Measurements from ENCODE around the gene KNOP1. TPM values are rescaled to one million over a fixed set of nuclear protein-coding genes. Genes with fewer than 3 reads are reported as not detected.

KNOP1 gene
- total and polyA plus RNA-seq, 2 of the 13 experiments (the other 11 are each of a cell fraction or from before 2014, with no cell fraction given): 21.2 to 57.5 TPM

DNA sequence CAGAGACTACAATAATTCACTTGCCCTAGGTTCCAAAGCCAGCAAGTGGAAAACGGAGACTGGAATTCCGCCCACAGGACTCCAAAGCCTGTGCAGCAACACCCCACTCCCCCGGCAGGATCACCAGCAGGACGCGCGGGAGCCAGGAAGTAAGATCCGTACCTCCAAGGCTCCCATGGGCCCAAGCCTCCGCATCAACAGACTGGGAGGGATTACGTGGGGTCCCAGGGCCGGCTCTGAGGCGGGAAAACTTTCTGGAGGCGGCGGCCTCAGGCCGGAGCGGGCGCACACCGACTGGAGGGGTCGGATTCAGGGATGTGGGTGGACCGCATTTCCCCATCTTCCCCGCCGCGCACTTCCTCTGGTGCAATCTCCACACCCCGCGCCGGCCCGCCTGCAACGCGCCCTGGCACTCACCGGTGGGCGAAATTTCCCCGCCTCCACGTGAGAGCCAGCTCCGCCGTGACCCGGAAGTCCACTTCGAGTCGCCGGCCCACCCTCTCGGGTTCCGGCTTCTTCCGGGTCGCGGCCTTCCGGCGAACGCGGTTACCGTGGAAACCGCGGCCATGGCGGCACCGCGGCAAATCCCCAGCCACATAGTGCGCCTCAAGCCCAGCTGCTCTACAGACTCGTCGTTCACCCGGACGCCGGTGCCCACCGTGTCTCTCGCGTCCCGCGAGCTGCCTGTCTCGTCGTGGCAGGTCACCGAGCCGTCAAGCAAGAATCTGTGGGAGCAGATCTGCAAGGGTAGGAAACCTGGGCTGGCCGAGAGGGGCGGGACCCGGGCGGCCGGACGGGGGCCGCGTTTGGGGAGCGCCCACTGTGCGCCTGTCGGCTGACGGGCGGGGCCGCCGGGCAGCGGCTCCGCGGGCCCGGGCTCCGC, at the start of gene KNOP1, which contains the start of gene IQCK (continued):
- TF ChIP-seq, protein P1, sequence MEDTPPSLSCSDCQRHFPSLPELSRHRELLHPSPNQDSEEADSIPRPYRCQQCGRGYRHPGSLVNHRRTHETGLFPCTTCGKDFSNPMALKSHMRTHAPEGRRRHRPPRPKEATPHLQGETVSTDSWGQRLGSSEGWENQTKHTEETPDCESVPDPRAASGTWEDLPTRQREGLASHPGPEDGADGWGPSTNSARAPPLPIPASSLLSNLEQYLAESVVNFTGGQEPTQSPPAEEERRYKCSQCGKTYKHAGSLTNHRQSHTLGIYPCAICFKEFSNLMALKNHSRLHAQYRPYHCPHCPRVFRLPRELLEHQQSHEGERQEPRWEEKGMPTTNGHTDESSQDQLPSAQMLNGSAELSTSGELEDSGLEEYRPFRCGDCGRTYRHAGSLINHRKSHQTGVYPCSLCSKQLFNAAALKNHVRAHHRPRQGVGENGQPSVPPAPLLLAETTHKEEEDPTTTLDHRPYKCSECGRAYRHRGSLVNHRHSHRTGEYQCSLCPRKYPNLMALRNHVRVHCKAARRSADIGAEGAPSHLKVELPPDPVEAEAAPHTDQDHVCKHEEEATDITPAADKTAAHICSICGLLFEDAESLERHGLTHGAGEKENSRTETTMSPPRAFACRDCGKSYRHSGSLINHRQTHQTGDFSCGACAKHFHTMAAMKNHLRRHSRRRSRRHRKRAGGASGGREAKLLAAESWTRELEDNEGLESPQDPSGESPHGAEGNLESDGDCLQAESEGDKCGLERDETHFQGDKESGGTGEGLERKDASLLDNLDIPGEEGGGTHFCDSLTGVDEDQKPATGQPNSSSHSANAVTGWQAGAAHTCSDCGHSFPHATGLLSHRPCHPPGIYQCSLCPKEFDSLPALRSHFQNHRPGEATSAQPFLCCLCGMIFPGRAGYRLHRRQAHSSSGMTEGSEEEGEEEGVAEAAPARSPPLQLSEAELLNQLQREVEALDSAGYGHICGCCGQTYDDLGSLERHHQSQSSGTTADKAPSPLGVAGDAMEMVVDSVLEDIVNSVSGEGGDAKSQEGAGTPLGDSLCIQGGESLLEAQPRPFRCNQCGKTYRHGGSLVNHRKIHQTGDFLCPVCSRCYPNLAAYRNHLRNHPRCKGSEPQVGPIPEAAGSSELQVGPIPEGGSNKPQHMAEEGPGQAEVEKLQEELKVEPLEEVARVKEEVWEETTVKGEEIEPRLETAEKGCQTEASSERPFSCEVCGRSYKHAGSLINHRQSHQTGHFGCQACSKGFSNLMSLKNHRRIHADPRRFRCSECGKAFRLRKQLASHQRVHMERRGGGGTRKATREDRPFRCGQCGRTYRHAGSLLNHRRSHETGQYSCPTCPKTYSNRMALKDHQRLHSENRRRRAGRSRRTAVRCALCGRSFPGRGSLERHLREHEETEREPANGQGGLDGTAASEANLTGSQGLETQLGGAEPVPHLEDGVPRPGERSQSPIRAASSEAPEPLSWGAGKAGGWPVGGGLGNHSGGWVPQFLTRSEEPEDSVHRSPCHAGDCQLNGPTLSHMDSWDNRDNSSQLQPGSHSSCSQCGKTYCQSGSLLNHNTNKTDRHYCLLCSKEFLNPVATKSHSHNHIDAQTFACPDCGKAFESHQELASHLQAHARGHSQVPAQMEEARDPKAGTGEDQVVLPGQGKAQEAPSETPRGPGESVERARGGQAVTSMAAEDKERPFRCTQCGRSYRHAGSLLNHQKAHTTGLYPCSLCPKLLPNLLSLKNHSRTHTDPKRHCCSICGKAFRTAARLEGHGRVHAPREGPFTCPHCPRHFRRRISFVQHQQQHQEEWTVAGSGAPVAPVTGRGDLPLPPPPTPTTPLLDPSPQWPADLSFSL (CRISPR knock-in tag; IDR thresholded peaks at IDR 0.05): no peak
- TF ChIP-seq ZFP36L2 (CRISPR knock-in tag; IDR thresholded peaks at IDR 0.05): no peak
- TF ChIP-seq, protein P2, sequence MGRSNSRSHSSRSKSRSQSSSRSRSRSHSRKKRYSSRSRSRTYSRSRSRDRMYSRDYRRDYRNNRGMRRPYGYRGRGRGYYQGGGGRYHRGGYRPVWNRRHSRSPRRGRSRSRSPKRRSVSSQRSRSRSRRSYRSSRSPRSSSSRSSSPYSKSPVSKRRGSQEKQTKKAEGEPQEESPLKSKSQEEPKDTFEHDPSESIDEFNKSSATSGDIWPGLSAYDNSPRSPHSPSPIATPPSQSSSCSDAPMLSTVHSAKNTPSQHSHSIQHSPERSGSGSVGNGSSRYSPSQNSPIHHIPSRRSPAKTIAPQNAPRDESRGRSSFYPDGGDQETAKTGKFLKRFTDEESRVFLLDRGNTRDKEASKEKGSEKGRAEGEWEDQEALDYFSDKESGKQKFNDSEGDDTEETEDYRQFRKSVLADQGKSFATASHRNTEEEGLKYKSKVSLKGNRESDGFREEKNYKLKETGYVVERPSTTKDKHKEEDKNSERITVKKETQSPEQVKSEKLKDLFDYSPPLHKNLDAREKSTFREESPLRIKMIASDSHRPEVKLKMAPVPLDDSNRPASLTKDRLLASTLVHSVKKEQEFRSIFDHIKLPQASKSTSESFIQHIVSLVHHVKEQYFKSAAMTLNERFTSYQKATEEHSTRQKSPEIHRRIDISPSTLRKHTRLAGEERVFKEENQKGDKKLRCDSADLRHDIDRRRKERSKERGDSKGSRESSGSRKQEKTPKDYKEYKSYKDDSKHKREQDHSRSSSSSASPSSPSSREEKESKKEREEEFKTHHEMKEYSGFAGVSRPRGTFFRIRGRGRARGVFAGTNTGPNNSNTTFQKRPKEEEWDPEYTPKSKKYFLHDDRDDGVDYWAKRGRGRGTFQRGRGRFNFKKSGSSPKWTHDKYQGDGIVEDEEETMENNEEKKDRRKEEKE (IDR thresholded peaks at IDR 0.05): no peak
- TF ChIP-seq, protein P3, sequence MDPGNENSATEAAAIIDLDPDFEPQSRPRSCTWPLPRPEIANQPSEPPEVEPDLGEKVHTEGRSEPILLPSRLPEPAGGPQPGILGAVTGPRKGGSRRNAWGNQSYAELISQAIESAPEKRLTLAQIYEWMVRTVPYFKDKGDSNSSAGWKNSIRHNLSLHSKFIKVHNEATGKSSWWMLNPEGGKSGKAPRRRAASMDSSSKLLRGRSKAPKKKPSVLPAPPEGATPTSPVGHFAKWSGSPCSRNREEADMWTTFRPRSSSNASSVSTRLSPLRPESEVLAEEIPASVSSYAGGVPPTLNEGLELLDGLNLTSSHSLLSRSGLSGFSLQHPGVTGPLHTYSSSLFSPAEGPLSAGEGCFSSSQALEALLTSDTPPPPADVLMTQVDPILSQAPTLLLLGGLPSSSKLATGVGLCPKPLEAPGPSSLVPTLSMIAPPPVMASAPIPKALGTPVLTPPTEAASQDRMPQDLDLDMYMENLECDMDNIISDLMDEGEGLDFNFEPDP (CRISPR knock-in tag; conservative IDR thresholded peaks at IDR 0.05): no peak
- peak; percentile 85; the same call in 1 of the 2 replicates for TF ChIP-seq ZNF619 (CRISPR knock-in tag; IDR thresholded peaks at IDR 0.05)
- peak; percentile 75; the same call in 1 of the 2 replicates for TF ChIP-seq ZNF264 (CRISPR knock-in tag; IDR thresholded peaks at IDR 0.05)
- TF ChIP-seq MEF2D (CRISPR knock-in tag; IDR thresholded peaks at IDR 0.05): peak; percentile 93
- TF ChIP-seq, protein P4, sequence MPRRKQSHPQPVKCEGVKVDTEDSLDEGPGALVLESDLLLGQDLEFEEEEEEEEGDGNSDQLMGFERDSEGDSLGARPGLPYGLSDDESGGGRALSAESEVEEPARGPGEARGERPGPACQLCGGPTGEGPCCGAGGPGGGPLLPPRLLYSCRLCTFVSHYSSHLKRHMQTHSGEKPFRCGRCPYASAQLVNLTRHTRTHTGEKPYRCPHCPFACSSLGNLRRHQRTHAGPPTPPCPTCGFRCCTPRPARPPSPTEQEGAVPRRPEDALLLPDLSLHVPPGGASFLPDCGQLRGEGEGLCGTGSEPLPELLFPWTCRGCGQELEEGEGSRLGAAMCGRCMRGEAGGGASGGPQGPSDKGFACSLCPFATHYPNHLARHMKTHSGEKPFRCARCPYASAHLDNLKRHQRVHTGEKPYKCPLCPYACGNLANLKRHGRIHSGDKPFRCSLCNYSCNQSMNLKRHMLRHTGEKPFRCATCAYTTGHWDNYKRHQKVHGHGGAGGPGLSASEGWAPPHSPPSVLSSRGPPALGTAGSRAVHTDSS (CRISPR knock-in tag; conservative IDR thresholded peaks at IDR 0.05): peak; percentile 17; the same call in 1 of the 2 replicates
- TF ChIP-seq TMF1 (CRISPR knock-in tag; IDR thresholded peaks at IDR 0.05; ENCODE audit: low read depth): peak; percentile 69
- TF ChIP-seq HNRNPL (IDR thresholded peaks at IDR 0.05; ENCODE audit: low read depth, low read length): peak; percentile 89
- TF ChIP-seq NFIC (IDR thresholded peaks at IDR 0.05; ENCODE audit: low read length): no peak
- peak; percentile 21 for TF ChIP-seq XRCC5 (optimal IDR thresholded peaks at IDR 0.05; ENCODE audit: low read length)
- TF ChIP-seq ZNF557 (CRISPR knock-in tag; IDR thresholded peaks at IDR 0.05): 0 out of 2 replicates have a peak, but pooled peaks have one; percentile 55
- TF ChIP-seq, protein P5, sequence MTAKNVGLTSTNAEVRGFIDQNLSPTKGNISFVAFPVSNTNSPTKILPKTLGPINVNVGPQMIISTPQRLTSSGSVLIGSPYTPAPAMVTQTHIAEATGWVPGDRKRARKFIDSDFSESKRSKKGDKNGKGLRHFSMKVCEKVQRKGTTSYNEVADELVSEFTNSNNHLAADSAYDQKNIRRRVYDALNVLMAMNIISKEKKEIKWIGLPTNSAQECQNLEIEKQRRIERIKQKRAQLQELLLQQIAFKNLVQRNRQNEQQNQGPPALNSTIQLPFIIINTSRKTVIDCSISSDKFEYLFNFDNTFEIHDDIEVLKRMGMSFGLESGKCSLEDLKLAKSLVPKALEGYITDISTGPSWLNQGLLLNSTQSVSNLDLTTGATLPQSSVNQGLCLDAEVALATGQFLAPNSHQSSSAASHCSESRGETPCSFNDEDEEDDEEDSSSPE (CRISPR knock-in tag; IDR thresholded peaks at IDR 0.05): peak; percentile 96
- TF ChIP-seq ARHGAP35 (CRISPR knock-in tag; IDR thresholded peaks at IDR 0.05; ENCODE audit: borderline replicate concordance): peak; percentile 86; the same call in 1 of the 2 replicates

Data from HepG2 (cell line).